Measurements from ENCODE around the gene BTG3.

The BTG3 gene

GRCh38 chr21:17570786-17571185, 41.9 kb downstream of the BTG3 start:
- TF ChIP-seq REST (IDR thresholded peaks at IDR 0.05; ENCODE audit: insufficient read depth in 1 of 2, low read depth in 2 of 2, low read length in 2 of 2) (no peak), SIN3A (IDR thresholded peaks at IDR 0.05; ENCODE audit: borderline replicate concordance, insufficient read depth, low read length) (no peak), TAF1 (IDR thresholded peaks at IDR 0.05; ENCODE audit: borderline replicate concordance, insufficient read depth, low read length) (no peak), FOXP2 (optimal IDR thresholded peaks at IDR 0.05; ENCODE audit: borderline replicate concordance, extremely low read depth, extremely low read length, insufficient read depth) (no peak), POLR2AphosphoS5 (IDR thresholded peaks at IDR 0.05; ENCODE audit: low read depth, low read length) (no peak)

GRCh38 chr21:17560377-17561025, 52.2 kb downstream of the BTG3 start:
- TF ChIP-seq FOXP2 (optimal IDR thresholded peaks at IDR 0.05; ENCODE audit: borderline replicate concordance, extremely low read depth, extremely low read length, insufficient read depth) (no peak), POLR2AphosphoS5 (IDR thresholded peaks at IDR 0.05; ENCODE audit: low read depth, low read length) (no peak), TAF1 (IDR thresholded peaks at IDR 0.05; ENCODE audit: borderline replicate concordance, insufficient read depth, low read length) (no peak), SIN3A (IDR thresholded peaks at IDR 0.05; ENCODE audit: borderline replicate concordance, insufficient read depth, low read length) (no peak), REST (IDR thresholded peaks at IDR 0.05; ENCODE audit: insufficient read depth in 1 of 2, low read depth in 2 of 2, low read length in 2 of 2) (no peak)

- TF ChIP-seq REST (IDR thresholded peaks at IDR 0.05; ENCODE audit: insufficient read depth in 1 of 2, low read depth in 2 of 2, low read length in 2 of 2), result no peak
- TF ChIP-seq POLR2AphosphoS5 (IDR thresholded peaks at IDR 0.05; ENCODE audit: low read depth, low read length), result no peak
- no peak for TF ChIP-seq FOXP2 (optimal IDR thresholded peaks at IDR 0.05; ENCODE audit: borderline replicate concordance, extremely low read depth, extremely low read length, insufficient read depth)
- TF ChIP-seq TAF1 (IDR thresholded peaks at IDR 0.05; ENCODE audit: borderline replicate concordance, insufficient read depth, low read length), result no peak
- no peak for TF ChIP-seq SIN3A (IDR thresholded peaks at IDR 0.05; ENCODE audit: borderline replicate concordance, insufficient read depth, low read length)
These were observed 57.8 kb downstream of the BTG3 start for GRCh38 chr21:17554679-17555465.

GRCh38 chr21:17554120-17554519, 58.6 kb downstream of the BTG3 start:
- TF ChIP-seq REST (IDR thresholded peaks at IDR 0.05; ENCODE audit: insufficient read depth in 1 of 2, low read depth in 2 of 2, low read length in 2 of 2), result no peak
- no peak for TF ChIP-seq FOXP2 (optimal IDR thresholded peaks at IDR 0.05; ENCODE audit: borderline replicate concordance, extremely low read depth, extremely low read length, insufficient read depth)
- TF ChIP-seq POLR2AphosphoS5 (IDR thresholded peaks at IDR 0.05; ENCODE audit: low read depth, low read length), result no peak
- TF ChIP-seq SIN3A (IDR thresholded peaks at IDR 0.05; ENCODE audit: borderline replicate concordance, insufficient read depth, low read length), result no peak
- TF ChIP-seq TAF1 (IDR thresholded peaks at IDR 0.05; ENCODE audit: borderline replicate concordance, insufficient read depth, low read length), result no peak
